HEK293T (cell line): ENCODE results near the gene DENND4C.

Experiments
- BHLHE40 ChIP-seq: fragments of 450-650 bp; IDR thresholded peaks from 2 replicates; pipeline ENCODE4 v1.6.1; 2016; ENCODE audit warnings: mild to moderate bottlenecking, moderate library complexity, borderline replicate concordance
- CTBP1 ChIP-seq: fragments of 450-650 bp; IDR thresholded peaks from 2 replicates; pipeline ENCODE4 v1.6.1; 2016; ENCODE audit warnings: borderline replicate concordance
- ELF4 ChIP-seq: fragments of 450-650 bp; IDR thresholded peaks from 2 replicates; pipeline ENCODE4 v1.6.1; 2017; ENCODE audit warnings: antibody characterized with exemption
- FOXA1 ChIP-seq: fragments of 450-650 bp; IDR thresholded peaks from 2 replicates; pipeline ENCODE4 v1.6.1; 2016; ENCODE audit warnings: mild to moderate bottlenecking
- FOXK2 ChIP-seq: fragments of 450-650 bp; IDR thresholded peaks from 2 replicates; pipeline ENCODE4 v1.6.1; 2016; ENCODE audit warnings: mild to moderate bottlenecking
- FOXM1 ChIP-seq: fragments of 450-650 bp; IDR thresholded peaks from 2 replicates; pipeline ENCODE4 v1.6.1; 2017; ENCODE audit warnings: mild to moderate bottlenecking, borderline replicate concordance
- HDGF ChIP-seq: fragments of 450-650 bp; IDR thresholded peaks from 2 replicates; pipeline ENCODE4 v1.6.1; 2017; ENCODE audit warnings: antibody characterized with exemption, borderline replicate concordance
- L3MBTL2 ChIP-seq: fragments of 450-650 bp; conservative IDR thresholded peaks from 2 replicates; pipeline ENCODE4 v1.6.1; 2016; ENCODE audit warnings: mild to moderate bottlenecking
- NFRKB ChIP-seq: fragments of 450-650 bp; IDR thresholded peaks from 2 replicates; pipeline ENCODE4 v1.6.1; 2016; ENCODE audit warnings: mild to moderate bottlenecking, moderate library complexity
- PKNOX1 ChIP-seq: fragments of 450-650 bp; IDR thresholded peaks from 2 replicates; pipeline ENCODE4 v1.6.1; 2016
- SP1 ChIP-seq: fragments of 450-650 bp; IDR thresholded peaks from 2 replicates; pipeline ENCODE4 v1.6.1; 2017
- SUZ12 ChIP-seq: fragments of 450-650 bp; IDR thresholded peaks from 2 replicates; pipeline ENCODE4 v1.6.1; 2016; ENCODE audit warnings: mild to moderate bottlenecking
- TARDBP ChIP-seq: fragments of 450-650 bp; IDR thresholded peaks from 2 replicates; pipeline ENCODE4 v1.6.1; 2016

DNA sequence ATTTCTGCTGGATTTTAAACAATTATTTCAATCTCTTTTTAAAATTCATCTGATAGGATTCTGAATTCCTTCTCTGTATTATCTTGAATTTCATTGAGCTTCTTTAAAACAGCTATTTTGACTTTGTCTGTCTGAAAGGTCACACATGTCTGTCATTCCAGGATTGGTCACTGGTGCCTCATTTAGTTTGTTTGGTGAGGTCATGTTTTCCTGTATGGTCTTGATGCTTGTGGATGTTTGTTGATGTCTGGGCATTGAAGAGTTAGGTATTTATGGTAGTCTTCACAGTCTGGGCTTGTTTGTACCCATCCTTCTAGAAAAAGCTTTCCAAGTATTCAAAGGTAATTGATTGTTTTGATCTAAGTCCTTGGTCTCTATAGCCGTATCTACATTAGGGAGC lies 39.1 kb downstream of the DENND4C start:
- TF ChIP-seq PKNOX1 = no peak
- no peak for TF ChIP-seq FOXK2
- no peak for TF ChIP-seq NFRKB
- TF ChIP-seq SP1 = no peak
- no peak for TF ChIP-seq SUZ12
- TF ChIP-seq FOXM1 = no peak
- TF ChIP-seq HDGF = no peak
- TF ChIP-seq CTBP1 = no peak
- no peak for TF ChIP-seq FOXA1
- no peak for TF ChIP-seq TARDBP
- TF ChIP-seq BHLHE40 = no peak
- no peak for TF ChIP-seq ELF4
- TF ChIP-seq L3MBTL2 = no peak
